ENCODE data around the gene PHF2. TPM values are rescaled to one million over a fixed set of nuclear protein-coding genes. Genes with fewer than 3 reads are reported as not detected.

Gene PHF2
- total RNA-seq, 4 donors from 2014 or later: 21.1 to 38.2 (median 21.3) TPM

- Histone ChIP-seq H3K4me1 (peaks cover 3 to 23% (median 7%) of the 10 kb centered on the region in 4 donors), H3K27ac (no peak overlapping the region), H3K9me3 (no peaks in the 10 kb centered on the region), H3K27me3 (no peaks in the 10 kb centered on the region), H3K4me3 (no peak overlapping the region), H3K36me3 (peaks cover 0 to 49% (median 23%) of the 10 kb centered on the region in 4 donors)
- in situ Hi-C loops (cut with MboI; ENCODE audit: low pct_ligation_motif_present in 1 of 4, low pct_unique_long_range_greater_than_20kb in 1 of 4, low sequenced_read_pairs in 3 of 4): loop anchor here in 2 of 4 donors (25.0 kb wide), 1 partner anchor 391 kb away; no protein-coding TSS in a partner anchor
- intact Hi-C loops (cut with DNase I; ENCODE audit: low total_unique reads): no loop called here
- WGBS, 2 donors (ENCODE audit: low coverage in 1 of 2): 96 to 100% methylated on average over 1 of the region's 1 CpG
- TF ChIP-seq EP300 (IDR thresholded peaks at IDR 0.05; ENCODE audit: low read depth) (no peak), POLR2A (IDR thresholded peaks at IDR 0.05) (no peak), POLR2AphosphoS5 (IDR thresholded peaks at IDR 0.05) (no peak)
- TF ChIP-seq, protein P1, sequence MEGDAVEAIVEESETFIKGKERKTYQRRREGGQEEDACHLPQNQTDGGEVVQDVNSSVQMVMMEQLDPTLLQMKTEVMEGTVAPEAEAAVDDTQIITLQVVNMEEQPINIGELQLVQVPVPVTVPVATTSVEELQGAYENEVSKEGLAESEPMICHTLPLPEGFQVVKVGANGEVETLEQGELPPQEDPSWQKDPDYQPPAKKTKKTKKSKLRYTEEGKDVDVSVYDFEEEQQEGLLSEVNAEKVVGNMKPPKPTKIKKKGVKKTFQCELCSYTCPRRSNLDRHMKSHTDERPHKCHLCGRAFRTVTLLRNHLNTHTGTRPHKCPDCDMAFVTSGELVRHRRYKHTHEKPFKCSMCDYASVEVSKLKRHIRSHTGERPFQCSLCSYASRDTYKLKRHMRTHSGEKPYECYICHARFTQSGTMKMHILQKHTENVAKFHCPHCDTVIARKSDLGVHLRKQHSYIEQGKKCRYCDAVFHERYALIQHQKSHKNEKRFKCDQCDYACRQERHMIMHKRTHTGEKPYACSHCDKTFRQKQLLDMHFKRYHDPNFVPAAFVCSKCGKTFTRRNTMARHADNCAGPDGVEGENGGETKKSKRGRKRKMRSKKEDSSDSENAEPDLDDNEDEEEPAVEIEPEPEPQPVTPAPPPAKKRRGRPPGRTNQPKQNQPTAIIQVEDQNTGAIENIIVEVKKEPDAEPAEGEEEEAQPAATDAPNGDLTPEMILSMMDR (IDR thresholded peaks at IDR 0.05): no peak
- no peak for DNase-seq
Observed at GRCh38 chr9:93552923-93553322, 23.5 kb upstream of the PHF2 start.

DNA sequence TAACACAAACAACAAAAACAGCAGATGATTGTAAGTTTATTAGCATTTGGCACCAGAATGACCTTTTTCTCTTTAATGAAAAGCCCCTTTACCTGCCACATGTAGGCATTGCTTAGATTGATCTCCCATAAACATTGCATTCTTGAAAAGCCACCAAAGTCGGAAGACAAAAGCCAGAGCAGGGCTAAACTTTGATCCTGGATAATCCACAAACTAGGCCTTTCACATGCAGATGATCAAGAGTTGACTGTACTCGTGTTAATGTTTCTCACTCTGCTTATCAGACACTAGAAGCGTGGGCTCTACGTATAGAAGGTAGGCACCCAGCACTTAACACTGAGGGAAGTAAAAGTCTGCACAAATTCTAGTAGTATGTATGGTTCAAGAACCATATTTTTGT, 21.0 kb upstream of the PHF2 start:
- H3K4me1 ChIP-seq: peaks cover 0 to 10% (median 3%) of the 10 kb centered on the region in 4 donors
- no peak overlapping the region for H3K4me3 ChIP-seq
- H3K27ac ChIP-seq: no peak overlapping the region
- H3K9me3 ChIP-seq: no peaks in the 10 kb centered on the region
- H3K36me3 ChIP-seq: peaks cover 0 to 66% (median 32%) of the 10 kb centered on the region in 4 donors
- no peak for DNase-seq
- intact Hi-C loops (cut with DNase I; ENCODE audit: low total_unique reads) (no loop called here), in situ Hi-C loops (cut with MboI; ENCODE audit: low pct_ligation_motif_present in 1 of 4, low pct_unique_long_range_greater_than_20kb in 1 of 4, low sequenced_read_pairs in 3 of 4) (loop anchor here in 2 of 4 donors (25.0 kb wide), 1 partner anchor 393 kb away; no protein-coding TSS in a partner anchor)
- 77 to 82% methylated on average over 4 of the region's 4 CpGs for WGBS, 2 donors (ENCODE audit: low coverage in 1 of 2)
- TF ChIP-seq EP300 (IDR thresholded peaks at IDR 0.05; ENCODE audit: low read depth) (no peak), POLR2AphosphoS5 (IDR thresholded peaks at IDR 0.05) (no peak), POLR2A (IDR thresholded peaks at IDR 0.05) (no peak)
- TF ChIP-seq, protein P1 (IDR thresholded peaks at IDR 0.05): no peak
- H3K27me3 ChIP-seq: no peaks in the 10 kb centered on the region

DNA sequence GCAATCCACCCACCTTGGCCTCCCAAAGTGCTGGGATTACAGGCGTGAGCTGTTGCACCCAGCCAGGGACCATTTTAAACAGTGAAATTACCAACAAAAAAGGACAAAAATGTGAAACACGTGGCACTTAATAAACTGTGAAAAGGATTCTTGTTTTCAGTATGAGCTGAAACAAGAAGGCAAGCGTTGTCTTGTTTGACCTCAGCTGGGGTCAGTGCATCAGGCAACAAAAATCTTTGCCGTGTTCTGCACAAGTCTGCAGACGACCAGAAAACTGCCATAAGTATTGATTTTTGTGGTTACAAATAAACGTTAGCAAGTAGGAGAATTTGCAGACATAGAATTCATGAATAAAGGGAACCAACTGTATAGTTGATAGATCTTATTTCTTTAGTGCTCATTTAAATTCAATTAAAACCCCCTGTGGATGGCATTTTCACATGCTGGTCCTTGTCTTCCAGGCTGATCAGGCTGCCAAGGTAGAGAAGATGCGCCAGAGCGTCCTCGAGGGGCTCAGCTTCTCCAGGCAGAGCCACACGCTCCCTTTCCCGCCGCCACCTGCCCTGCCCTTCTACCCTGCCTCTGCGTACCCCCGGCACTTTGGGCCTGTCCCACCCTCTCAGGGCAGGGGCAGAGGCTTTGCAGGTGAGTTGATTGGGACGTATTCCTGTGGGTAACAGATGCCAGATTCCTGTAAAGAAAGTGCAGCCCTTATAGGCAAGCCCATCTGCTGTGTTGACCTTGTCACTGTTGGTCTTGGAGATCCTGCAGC, 18.8 kb upstream of the PHF2 start:
- TF ChIP-seq POLR2AphosphoS5 (IDR thresholded peaks at IDR 0.05): no peak
- TF ChIP-seq, protein P1 (IDR thresholded peaks at IDR 0.05): no peak
- 84 to 92% methylated on average over 5 to 15 of the region's 15 CpGs for WGBS, 2 donors (ENCODE audit: low coverage in 1 of 2)
- H3K27ac ChIP-seq: no peak overlapping the region

GRCh38 chr9:93558503-93558902, 17.9 kb upstream of the PHF2 start:
- no peaks in the 10 kb centered on the region for H3K27me3 ChIP-seq
- no peaks in the 10 kb centered on the region for H3K9me3 ChIP-seq
- 87 to 89% methylated on average over 6 to 14 of the region's 14 CpGs for WGBS, 2 donors (ENCODE audit: low coverage in 1 of 2)
- intact Hi-C loops (cut with DNase I; ENCODE audit: low total_unique reads): no loop called here
- H3K4me3 ChIP-seq: no peak overlapping the region
- H3K36me3 ChIP-seq: peaks cover 0 to 73% (median 30%) of the 10 kb centered on the region in 4 donors
- TF ChIP-seq POLR2A (IDR thresholded peaks at IDR 0.05) (no peak), POLR2AphosphoS5 (IDR thresholded peaks at IDR 0.05) (no peak), EP300 (IDR thresholded peaks at IDR 0.05; ENCODE audit: low read depth) (no peak)
- TF ChIP-seq, protein P1 (IDR thresholded peaks at IDR 0.05): no peak
- no peak overlapping the region for H3K27ac ChIP-seq
- peaks cover 0 to 7% (median 3%) of the 10 kb centered on the region in 4 donors for H3K4me1 ChIP-seq
- in situ Hi-C loops (cut with MboI; ENCODE audit: low pct_ligation_motif_present in 1 of 4, low pct_unique_long_range_greater_than_20kb in 1 of 4, low sequenced_read_pairs in 3 of 4): loop anchor here in 2 of 4 donors (25.0 kb wide), 1 partner anchor 396 kb away; no protein-coding TSS in a partner anchor
- no peak for DNase-seq

More for the DNA sequence above, 18.8 kb upstream of the PHF2 start:
- Histone ChIP-seq H3K9me3 (no peaks in the 10 kb centered on the region), H3K27me3 (no peaks in the 10 kb centered on the region), H3K4me3 (no peak overlapping the region), H3K36me3 (peaks cover 0 to 66% (median 31%) of the 10 kb centered on the region in 4 donors), H3K4me1 (peaks cover 0 to 7% (median 3%) of the 10 kb centered on the region in 4 donors)
- intact Hi-C loops (cut with DNase I; ENCODE audit: low total_unique reads): no loop called here
- in situ Hi-C loops (cut with MboI; ENCODE audit: low pct_ligation_motif_present in 1 of 4, low pct_unique_long_range_greater_than_20kb in 1 of 4, low sequenced_read_pairs in 3 of 4): loop anchor here in 2 of 4 donors (25.0 kb wide), 1 partner anchor 395 kb away; no protein-coding TSS in a partner anchor
- no peak for DNase-seq
